Measurements from ENCODE around the gene KRT6B. TPM values are rescaled to one million over a fixed set of nuclear protein-coding genes. Genes with fewer than 3 reads are reported as not detected.
"Not testable (repeated sequence)": the region's sequence is repeated elsewhere in the genome, so short reads cannot be mapped to it uniquely, and the experiment has no call there.

Gene KRT6B
- total RNA-seq, 2 experiments from 2014 or later: not detected

DNA sequence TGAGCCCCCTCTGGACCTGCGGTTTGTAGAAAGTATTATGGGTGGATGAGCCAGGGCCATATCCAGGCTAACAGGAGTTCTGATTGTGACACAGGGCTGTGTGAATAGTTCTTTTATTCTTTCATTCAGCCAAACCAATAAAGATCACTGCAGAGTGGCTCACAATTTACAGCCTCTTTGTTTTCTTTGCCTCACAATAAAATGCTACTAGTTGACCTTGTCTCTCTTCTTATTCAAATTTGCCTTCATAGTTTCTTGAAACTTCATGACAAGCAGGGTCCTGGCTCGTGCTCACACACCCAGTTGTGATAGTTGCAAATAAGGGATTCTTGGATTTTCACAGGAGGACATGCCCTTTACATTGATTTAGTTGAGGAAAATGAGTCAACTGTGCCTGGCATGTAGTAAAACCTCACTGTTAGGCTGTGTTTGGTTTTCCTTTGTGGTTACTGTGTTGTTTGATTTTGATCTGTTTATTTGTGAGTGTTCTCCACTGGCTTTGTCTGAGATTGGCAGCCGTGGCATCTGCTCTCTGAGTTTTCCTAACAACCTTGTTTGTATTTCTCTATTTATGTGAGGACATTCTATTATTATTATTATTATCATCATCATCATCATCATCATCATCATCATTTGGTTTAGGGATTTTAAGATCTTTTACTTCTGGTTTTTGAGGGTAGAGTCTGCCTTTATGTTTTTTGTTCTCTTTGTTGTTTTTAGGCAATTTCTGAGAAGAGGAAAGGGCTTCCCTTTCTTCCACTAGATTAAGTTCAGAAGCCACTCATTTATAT is 2.7 kb upstream of the KRT6B start:
- no peak overlapping the region for H3K27ac Mint-ChIP-seq
- no peaks in the 10 kb centered on the region for H3K36me3 Mint-ChIP-seq (ENCODE audit: low read depth)
- no peaks in the 10 kb centered on the region for H3K9me3 Mint-ChIP-seq
- no peak for DNase-seq
- POLR2A ChIA-PET: no interaction called here
- CTCF ChIA-PET: no interaction called here
- H3K4me3 Mint-ChIP-seq: no peak overlapping the region
- peaks cover 8% of the 10 kb centered on the region for H3K4me1 Mint-ChIP-seq
- peaks cover 30% of the 10 kb centered on the region for H3K27me3 Mint-ChIP-seq

- Mint-ChIP-seq H3K27me3 (peaks cover 28% of the 10 kb centered on the region), H3K27ac (no peak overlapping the region), H3K4me3 (no peak overlapping the region), H3K36me3 (ENCODE audit: low read depth) (no peaks in the 10 kb centered on the region), H3K9me3 (no peaks in the 10 kb centered on the region), H3K4me1 (peaks cover 5% of the 10 kb centered on the region)
- CTCF ChIA-PET: no interaction called here
- POLR2A ChIA-PET: no interaction called here
- DNase-seq: no peak
These were observed 3.7 kb downstream of the KRT6B start for GRCh38 chr12:52448228-52448627.

DNA sequence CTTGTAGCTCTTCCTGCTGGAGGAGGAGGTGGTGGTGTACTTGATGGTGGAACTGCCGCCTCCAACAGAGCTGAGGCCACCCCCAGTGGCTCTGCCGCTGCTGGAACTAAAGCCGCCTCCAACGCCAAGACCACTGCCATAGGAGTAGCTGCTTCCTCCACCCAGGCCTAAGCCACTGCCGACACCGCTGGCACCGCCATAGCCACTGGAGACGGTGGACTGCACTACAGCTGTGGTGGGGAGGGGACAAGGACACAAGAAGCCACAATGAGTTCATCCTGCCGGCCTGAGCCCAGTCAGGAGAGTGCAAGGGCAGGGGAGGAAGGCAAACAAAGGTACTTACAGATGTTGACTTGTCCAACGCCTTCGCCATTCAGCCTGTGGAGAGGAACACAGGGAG is 4.8 kb downstream of the KRT6B start:
- H3K27ac Mint-ChIP-seq; H3K36me3 Mint-ChIP-seq (ENCODE audit: low read depth); DNase-seq; POLR2A ChIA-PET; H3K9me3 Mint-ChIP-seq; H3K4me3 Mint-ChIP-seq; H3K4me1 Mint-ChIP-seq: not testable (repeated sequence)
- peaks cover 36% of the 10 kb centered on the region for H3K27me3 Mint-ChIP-seq
- CTCF ChIA-PET: interaction anchor here (0.6 kb wide), 1 partner anchor 163 kb away, joined by 4 read pairs; no protein-coding TSS in a partner anchor

GRCh38 chr12:52446367-52447045 is 5.4 kb downstream of the KRT6B start:
- Mint-ChIP-seq H3K4me3 (no peak overlapping the region), H3K9me3 (no peaks in the 10 kb centered on the region), H3K27ac (no peak overlapping the region), H3K36me3 (ENCODE audit: low read depth) (no peaks in the 10 kb centered on the region), H3K4me1 (peaks cover 5% of the 10 kb centered on the region), H3K27me3 (peaks cover 42% of the 10 kb centered on the region)
- DNase-seq: no peak
- POLR2A ChIA-PET: no interaction called here
- CTCF ChIA-PET: interaction anchor here (0.6 kb wide), 1 partner anchor 163 kb away, joined by 4 read pairs; no protein-coding TSS in a partner anchor

- POLR2A ChIA-PET: no interaction called here
- CTCF ChIA-PET: no interaction called here
- Mint-ChIP-seq H3K9me3 (no peaks in the 10 kb centered on the region), H3K4me1 (peaks cover 5% of the 10 kb centered on the region), H3K36me3 (ENCODE audit: low read depth) (no peaks in the 10 kb centered on the region), H3K27ac (no peak overlapping the region), H3K27me3 (peaks cover 46% of the 10 kb centered on the region), H3K4me3 (no peak overlapping the region)
- no peak for DNase-seq
These were observed 6.1 kb downstream of the KRT6B start for GRCh38 chr12:52445876-52446275.

- Mint-ChIP-seq H3K4me3 (no peak overlapping the region), H3K27me3 (peaks cover 46% of the 10 kb centered on the region), H3K36me3 (ENCODE audit: low read depth) (no peaks in the 10 kb centered on the region), H3K4me1 (peaks cover 5% of the 10 kb centered on the region), H3K9me3 (no peaks in the 10 kb centered on the region), H3K27ac (no peak overlapping the region)
- CTCF ChIA-PET: interaction anchor here (0.7 kb wide), 1 partner anchor 238 kb away, joined by 3 read pairs; no protein-coding TSS in a partner anchor
- POLR2A ChIA-PET: no interaction called here
- no peak for DNase-seq
These were observed 7.0 kb downstream of the KRT6B start for GRCh38 chr12:52444647-52445595.

DNA sequence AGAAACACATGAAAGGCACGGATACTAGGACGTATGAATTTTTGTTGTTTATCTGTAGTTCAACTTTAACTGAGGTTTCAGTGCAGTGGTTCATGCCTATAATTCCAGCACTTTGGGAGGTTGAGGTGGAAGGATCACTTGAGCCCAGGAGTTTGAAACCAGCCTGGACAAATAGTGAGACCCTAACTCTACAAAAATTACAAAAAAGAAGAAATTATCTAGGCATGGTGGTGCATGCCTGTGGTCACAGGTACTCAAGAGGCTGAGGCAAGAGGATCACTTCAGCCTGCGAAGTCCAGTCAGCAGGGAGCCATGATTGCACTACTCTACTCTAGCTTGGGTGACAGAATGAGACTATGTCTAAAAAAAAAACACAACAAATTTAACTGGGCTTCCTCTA is 8.0 kb downstream of the KRT6B start:
- Mint-ChIP-seq H3K4me1 (peaks cover 5% of the 10 kb centered on the region), H3K4me3 (no peak overlapping the region), H3K36me3 (ENCODE audit: low read depth) (no peaks in the 10 kb centered on the region), H3K27ac (no peak overlapping the region), H3K9me3 (no peaks in the 10 kb centered on the region), H3K27me3 (peaks cover 45% of the 10 kb centered on the region)
- DNase-seq: no peak
- ChIA-PET CTCF (interaction anchor here (0.7 kb wide), 1 partner anchor 239 kb away, joined by 3 read pairs; no protein-coding TSS in a partner anchor), POLR2A (no interaction called here)

DNA sequence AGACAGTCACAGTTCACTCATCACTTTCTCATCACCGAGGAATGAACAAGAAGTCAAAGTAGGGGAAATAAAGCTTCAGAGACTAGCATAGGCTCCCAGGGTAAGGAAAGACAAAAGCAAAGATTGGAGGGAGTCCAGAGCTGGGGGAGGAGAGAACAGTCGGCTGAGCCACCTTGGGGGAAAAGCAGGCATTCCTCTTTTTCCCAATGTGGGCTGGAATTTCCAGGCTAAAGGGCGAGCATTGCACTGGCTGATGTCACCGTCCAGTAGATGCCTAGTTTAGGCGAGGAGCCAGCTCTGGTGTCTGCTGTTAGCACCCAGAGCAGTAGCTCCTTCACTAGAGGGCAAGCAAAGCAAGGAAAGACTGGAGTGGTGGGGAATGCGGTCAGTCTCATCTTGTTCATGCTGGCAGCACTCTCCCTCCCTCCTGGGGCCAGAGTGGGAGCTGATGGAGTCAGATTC is 9.3 kb downstream of the KRT6B start:
- POLR2A ChIA-PET: no interaction called here
- Mint-ChIP-seq H3K9me3 (no peaks in the 10 kb centered on the region), H3K27ac (no peak overlapping the region), H3K4me3 (no peak overlapping the region), H3K4me1 (no peaks in the 10 kb centered on the region), H3K36me3 (ENCODE audit: low read depth) (no peaks in the 10 kb centered on the region), H3K27me3 (peaks cover 39% of the 10 kb centered on the region)
- DNase-seq: no peak
- CTCF ChIA-PET: no interaction called here

GRCh38 chr12:52441320-52441911 is 10.5 kb downstream of the KRT6B start:
- Mint-ChIP-seq H3K4me3 (no peak overlapping the region), H3K27ac (no peak overlapping the region), H3K9me3 (no peaks in the 10 kb centered on the region), H3K36me3 (ENCODE audit: low read depth) (no peaks in the 10 kb centered on the region), H3K27me3 (peaks cover 37% of the 10 kb centered on the region), H3K4me1 (no peaks in the 10 kb centered on the region)
- DNase-seq: no peak
- ChIA-PET POLR2A (no interaction called here), CTCF (no interaction called here)

GRCh38 chr12:52440821-52441319 is 11.1 kb downstream of the KRT6B start:
- Mint-ChIP-seq H3K27ac (no peak overlapping the region), H3K9me3 (no peaks in the 10 kb centered on the region), H3K36me3 (ENCODE audit: low read depth) (no peaks in the 10 kb centered on the region), H3K4me3 (no peak overlapping the region), H3K4me1 (no peaks in the 10 kb centered on the region), H3K27me3 (peaks cover 35% of the 10 kb centered on the region)
- ChIA-PET CTCF (no interaction called here), POLR2A (no interaction called here)
- DNase-seq: no peak

DNA sequence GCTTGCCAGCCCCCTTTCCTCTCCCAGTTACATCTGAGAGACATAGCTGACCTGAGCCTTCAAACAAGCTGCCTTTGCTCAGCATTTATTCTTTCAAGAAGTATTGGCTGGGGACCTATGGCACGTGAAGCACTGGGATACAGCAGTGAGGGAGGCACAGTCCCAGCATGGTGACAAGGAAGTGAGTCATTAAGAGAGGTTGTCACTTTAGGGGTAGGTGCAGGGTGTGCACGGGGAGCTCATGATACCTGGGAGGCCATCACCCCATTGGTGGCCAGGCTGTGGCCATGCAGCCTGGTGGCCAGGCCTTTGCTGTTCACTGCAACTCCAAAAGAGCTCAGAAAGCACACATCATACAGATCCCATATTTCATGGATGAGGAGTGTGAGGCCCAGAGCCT is 12.1 kb downstream of the KRT6B start:
- no peak overlapping the region for H3K4me3 Mint-ChIP-seq
- DNase-seq: no peak
- ChIA-PET CTCF (no interaction called here), POLR2A (no interaction called here)
- no peaks in the 10 kb centered on the region for H3K9me3 Mint-ChIP-seq
- H3K27ac Mint-ChIP-seq: no peak overlapping the region
- no peaks in the 10 kb centered on the region for H3K36me3 Mint-ChIP-seq (ENCODE audit: low read depth)
- H3K27me3 Mint-ChIP-seq: peaks cover 32% of the 10 kb centered on the region
- H3K4me1 Mint-ChIP-seq: no peaks in the 10 kb centered on the region

- Mint-ChIP-seq H3K4me1 (no peaks in the 10 kb centered on the region), H3K36me3 (ENCODE audit: low read depth) (no peaks in the 10 kb centered on the region), H3K4me3 (no peak overlapping the region), H3K9me3 (no peaks in the 10 kb centered on the region), H3K27ac (no peak overlapping the region), H3K27me3 (peaks cover 28% of the 10 kb centered on the region)
- POLR2A ChIA-PET: no interaction called here
- DNase-seq: no peak
- CTCF ChIA-PET: no interaction called here
These were observed 12.5 kb downstream of the KRT6B start for GRCh38 chr12:52439420-52439819.
